NCI-H1436 treated with DMSO at 0.1 percent for 48 hours (cell line): ENCODE measurements around the gene CEP131.
"Not testable (repeated sequence)": the region's sequence is repeated elsewhere in the genome, so short reads cannot be mapped to it uniquely, and the experiment has no call there.

Source experiments
- DNase-seq: peaks from one replicate; lab custom pipeline; 2025; lab: John Stamatoyannopoulos, UW

The CEP131 gene

GRCh38 chr17:81151278-81151677, 71.5 kb downstream of the CEP131 start:
- DNase-seq: no peak

GRCh38 chr17:81150377-81151077, 72.2 kb downstream of the CEP131 start:
- DNase-seq: no peak

GRCh38 chr17:81148986-81149533, 73.7 kb downstream of the CEP131 start:
- no peak for DNase-seq

GRCh38 chr17:81148571-81148970, 74.2 kb downstream of the CEP131 start:
- DNase-seq: no peak

GRCh38 chr17:81147701-81148100, 75.1 kb downstream of the CEP131 start:
- no peak for DNase-seq

- not testable (repeated sequence) for DNase-seq
These were observed 76.6 kb downstream of the CEP131 start for GRCh38 chr17:81146208-81146607.

- no peak for DNase-seq
These were observed 78.4 kb downstream of the CEP131 start for GRCh38 chr17:81144423-81144781.

- DNase-seq: no peak
These were observed 78.9 kb downstream of the CEP131 start for GRCh38 chr17:81143717-81144422.

GRCh38 chr17:81143200-81143527, 79.6 kb downstream of the CEP131 start:
- no peak for DNase-seq

GRCh38 chr17:81142301-81143199, 80.2 kb downstream of the CEP131 start:
- DNase-seq: peak; percentile 55

- DNase-seq: no peak
These were observed 82.1 kb downstream of the CEP131 start for GRCh38 chr17:81140695-81141094.

GRCh38 chr17:81140018-81140417, 82.7 kb downstream of the CEP131 start:
- no peak for DNase-seq
